A549 (cell line): Measurements from ENCODE around the gene DENND6A. TPM values are rescaled to one million over a fixed set of nuclear protein-coding genes. Genes with fewer than 3 reads are reported as not detected.

ENCODE experiments used
- ATAC-seq, 2 experiments: fragments of 200-7000 bp in 1 of 2; fragments of >200 bp in 1 of 2; cut with Nextera tagmentation in 1 of 2; cut with Tn5 transposase in 1 of 2; 3 replicates each; pipeline versions ENCODE4 v1.8.0 to v1.9.1; 2018 to 2020; ENCODE audit warnings: mild to moderate bottlenecking in 1 of 2, moderate library complexity in 1 of 2
- CTCF ChIA-PET: fragments of 300-600 bp; sonication (Branson Sonifier 250); formaldehyde crosslinking; extraction: SDS; loops from one replicate; lab custom pipeline; 2021; ENCODE audit warnings: antibody characterized with exemption, inconsistent platforms; lab: Yijun Ruan, JAX
- POLR2A ChIA-PET: fragments of 350-600 bp; formaldehyde crosslinking; extraction: SDS; loops from one replicate; lab custom pipeline; 2021; ENCODE audit warnings: antibody characterized with exemption, inconsistent platforms; lab: Yijun Ruan, JAX
- DNase-seq, 2 experiments: peaks; one replicate each; pipeline versions ENCODE4 v3.0.0 to v3.0.0-alpha.2; 2011 to 2016; ENCODE audit warnings: low read depth in 1 of 2, low spot score in 1 of 2
- FAIRE-seq: peaks from 2 replicates; lab custom pipeline; 2011; peaks lifted over from hg19 to GRCh38; lab: Jason Lieb, UNC
- H3K27ac ChIP-seq, 2 experiments: fragments of >200 bp; sonication (Bioruptor Twin); formaldehyde crosslinking; 3 replicates each; pipeline ENCODE4 v1.5.1; 2016 to 2017
- H3K4me1 ChIP-seq: fragments of >200 bp; sonication (Bioruptor Twin); formaldehyde crosslinking; 3 replicates; pipeline ENCODE4 v1.6.1; 2016
- H3K4me2 ChIP-seq: fragments of >200 bp; sonication (Bioruptor Twin); formaldehyde crosslinking; 3 replicates; pipeline ENCODE4 v1.6.1; 2016
- H3K4me3 ChIP-seq: fragments of >200 bp; sonication (Bioruptor Twin); formaldehyde crosslinking; 3 replicates; pipeline ENCODE4 v1.5.1; 2016
- H3K9me3 ChIP-seq: fragments of >200 bp; sonication (Bioruptor Twin); formaldehyde crosslinking; 3 replicates; pipeline ENCODE4 v1.6.1; 2016
- BCL3 ChIP-seq: fragments of >200 bp; sonication (Bioruptor Twin); formaldehyde crosslinking; IDR thresholded peaks from 3 replicates; pipeline ENCODE4 v1.6.1; 2016
- BHLHE40 ChIP-seq: IDR thresholded peaks from 2 replicates; pipeline ENCODE4 v1.6.1; 2012; ENCODE audit warnings: low read depth, low read length, inconsistent platforms
- CEBPB ChIP-seq, 2 experiments: fragments of >200 bp in 1 of 2; sonication (Bioruptor Twin) in 1 of 2; formaldehyde crosslinking in 1 of 2; IDR thresholded peaks; 2 replicates each; pipeline ENCODE4 v1.6.1; 2012 to 2016
- CHD2 ChIP-seq: fragments of 150-350 bp; IDR thresholded peaks from 2 replicates; pipeline ENCODE4 v1.6.1; 2014; ENCODE audit warnings: low read length; ENCODE audit not compliant: partially characterized antibody
- CHD4 ChIP-seq: fragments of 200-600 bp; sonication (generic); IDR thresholded peaks from 2 replicates; pipeline ENCODE4 v1.6.1; 2016; ENCODE audit warnings: antibody characterized with exemption, mild to moderate bottlenecking, borderline replicate concordance
- FOSB ChIP-seq: fragments of 250-450 bp; sonication (Bioruptor Pico); IDR thresholded peaks from 2 replicates; pipeline ENCODE4 v1.5.0; 2020; ENCODE audit warnings: mild to moderate bottlenecking, moderate library complexity
- FOXS1 ChIP-seq: fragments of 250-450 bp; sonication (Bioruptor Pico); IDR thresholded peaks from 2 replicates; pipeline ENCODE4 v1.5.0; 2020; ENCODE audit warnings: mild to moderate bottlenecking, moderate library complexity
- HOXB5 ChIP-seq: fragments of 250-450 bp; sonication (Bioruptor Pico); IDR thresholded peaks from 2 replicates; pipeline ENCODE4 v1.5.0; 2020; ENCODE audit warnings: mild to moderate bottlenecking, moderate library complexity
- JUN ChIP-seq, 2 experiments: fragments of >200 bp; sonication (Bioruptor Twin); formaldehyde crosslinking; IDR thresholded peaks; 2 replicates in 1 of 2; 3 replicates in 1 of 2; pipeline ENCODE4 v1.6.1; 2016 to 2017
- JUNB ChIP-seq: fragments of >200 bp; sonication (Bioruptor Twin); formaldehyde crosslinking; IDR thresholded peaks from 2 replicates; pipeline ENCODE4 v1.6.1; 2016
- KDM1A ChIP-seq: fragments of 200-600 bp; sonication (generic); IDR thresholded peaks from 2 replicates; pipeline ENCODE4 v1.6.1; 2016; ENCODE audit warnings: low read depth, mild to moderate bottlenecking
- KDM5A ChIP-seq: fragments of 200-600 bp; sonication (generic); IDR thresholded peaks from 2 replicates; pipeline ENCODE4 v1.6.1; 2016; ENCODE audit warnings: antibody characterized with exemption, mild to moderate bottlenecking
- MAZ ChIP-seq: fragments of 150-350 bp; IDR thresholded peaks from 2 replicates; pipeline ENCODE4 v1.6.1; 2014; ENCODE audit warnings: antibody characterized with exemption, low read depth, low read length, borderline replicate concordance
- PHF8 ChIP-seq: fragments of 200-600 bp; sonication (generic); IDR thresholded peaks from 2 replicates; pipeline ENCODE4 v1.6.1; 2016; ENCODE audit warnings: low read depth, mild to moderate bottlenecking, antibody characterized with exemption, moderate library complexity, borderline replicate concordance
- RAD21 ChIP-seq, 2 experiments: fragments of >200 bp in 1 of 2; sonication (Bioruptor Twin) in 1 of 2; formaldehyde crosslinking in 1 of 2; IDR thresholded peaks in 1 of 2; conservative IDR thresholded peaks in 1 of 2; 2 replicates in 1 of 2; 3 replicates in 1 of 2; pipeline ENCODE4 v1.6.1; 2012 to 2018; ENCODE audit warnings: inconsistent platforms in 1 of 2
- RNF2 ChIP-seq: fragments of 200-600 bp; sonication (generic); IDR thresholded peaks from 2 replicates; pipeline ENCODE4 v1.6.1; 2016; ENCODE audit warnings: low read depth, mild to moderate bottlenecking, antibody characterized with exemption, moderate library complexity, borderline replicate concordance
- SREBF2 ChIP-seq: fragments of 450-650 bp; IDR thresholded peaks from 2 replicates; pipeline ENCODE4 v1.6.1; 2014; ENCODE audit warnings: mild to moderate bottlenecking, moderate library complexity
- TFCP2L1 ChIP-seq: fragments of 250-450 bp; sonication (Bioruptor Pico); IDR thresholded peaks from 2 replicates; pipeline ENCODE4 v1.5.0; 2021; ENCODE audit warnings: mild to moderate bottlenecking
- ZC3H11A ChIP-seq: fragments of 450-650 bp; IDR thresholded peaks from 2 replicates; pipeline ENCODE4 v1.6.1; 2014; ENCODE audit warnings: antibody characterized with exemption, mild to moderate bottlenecking
- WGBS: methylation state at CpG from one replicate; pipeline ENCODE4 v1.1.6; 2017; ENCODE audit errors: missing lambda C conversion rate; 5-methylcytosine and 5-hydroxymethylcytosine counted together
- polyA plus RNA-seq, 4 experiments: library from polyadenylated mRNA; depleted of rRNA in 3 of 4; stranded (reverse); fragments of >200 nt; fragmentation: RNase III in 1 of 4; extraction: RNeasy Plus Mini Kit Qiagen cat#74134 plus additional on column Dnase treatment in 1 of 4; gene quantifications; 2 replicates in 3 of 4; 3 replicates in 1 of 4; pipeline ENCODE4 v1.2.3, GENCODE V29; 2011 to 2017
- TF ChIP-seq, protein P1 (sequence below): fragments of 200-600 bp; sonication (generic); IDR thresholded peaks from 2 replicates; pipeline ENCODE4 v1.6.1; 2016; ENCODE audit warnings: antibody characterized with exemption, mild to moderate bottlenecking, moderate library complexity
- TF ChIP-seq, protein P2 (sequence below): IDR thresholded peaks from 2 replicates; pipeline ENCODE4 v1.6.1; 2012; ENCODE audit warnings: low read depth, borderline replicate concordance

The DENND6A gene
- polyA plus RNA-seq, 2 of the 4 experiments (the other 2 are of a cell fraction), result 5.4 to 18.1 TPM

DNA sequence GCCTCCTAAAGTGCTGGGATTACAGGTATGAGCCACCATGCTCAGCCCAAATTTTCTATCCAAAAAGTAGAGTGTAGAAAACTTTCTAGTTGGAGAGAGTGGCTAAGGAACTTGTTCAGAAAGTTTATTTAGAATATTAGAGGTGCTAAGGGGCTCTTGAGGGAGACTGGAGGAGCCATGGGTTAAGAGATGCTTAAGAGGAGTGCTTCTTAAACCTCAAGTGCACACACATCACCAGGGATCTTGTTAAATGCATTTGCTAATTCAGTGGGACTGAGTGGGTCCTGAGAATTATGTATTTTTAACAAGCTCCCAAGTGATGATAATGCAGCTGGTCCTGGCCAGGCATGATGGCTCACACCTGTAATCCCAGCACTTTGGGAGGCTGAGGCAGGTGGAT, 33.5 kb upstream of the DENND6A start:
- ChIA-PET POLR2A (no interaction called here), CTCF (no interaction called here)
- Histone ChIP-seq H3K4me2 (no peak overlapping the region), H3K4me3 (no peak overlapping the region), H3K27ac (no peak overlapping the region), H3K4me1 (no peaks in the 10 kb centered on the region), H3K9me3 (no peaks in the 10 kb centered on the region)
- no peak for ATAC-seq
- no peak for TF ChIP-seq KDM5A
- TF ChIP-seq KDM1A, result no peak
- TF ChIP-seq RAD21 (conservative IDR thresholded peaks at IDR 0.05 in 1 of 2, IDR thresholded peaks at IDR 0.05 in 1 of 2), result no peak
- no peak for TF ChIP-seq RNF2
- FAIRE-seq, result no peak
- no peak for DNase-seq

DNA sequence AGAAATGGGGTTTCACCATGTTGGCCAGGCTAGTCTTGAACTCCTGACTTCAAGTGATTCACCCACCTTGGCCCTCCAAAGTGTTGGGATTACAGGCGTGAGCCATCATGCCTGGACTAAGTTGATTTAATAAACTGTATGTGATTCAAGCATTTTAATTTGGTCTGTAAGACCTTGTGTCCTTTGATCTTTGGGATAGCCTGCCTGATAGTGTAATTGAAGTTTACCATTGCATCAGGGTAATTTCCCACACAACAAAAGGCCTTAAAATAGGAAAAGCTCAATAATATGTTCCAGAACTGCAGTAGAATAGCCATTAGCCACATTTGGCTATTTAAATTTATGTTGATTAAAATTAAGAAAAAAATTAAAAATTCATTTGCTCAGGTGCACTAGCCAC, 25.2 kb upstream of the DENND6A start:
- no peak for TF ChIP-seq PHF8
- FAIRE-seq (no peak), DNase-seq (no peak), ATAC-seq (no peak)
- H3K4me1 ChIP-seq, result 0 out of 3 replicates have a peak, but pooled peaks cover 3% of the 10 kb centered on the region
- no peaks in the 10 kb centered on the region for H3K9me3 ChIP-seq
- H3K4me2 ChIP-seq, result no peak overlapping the region
- no peak overlapping the region for H3K27ac ChIP-seq
- no peak overlapping the region for H3K4me3 ChIP-seq
- ChIA-PET POLR2A (no interaction called here), CTCF (no interaction called here)
- WGBS, result 88% methylated on average over 1 of the region's 1 CpG

DNA sequence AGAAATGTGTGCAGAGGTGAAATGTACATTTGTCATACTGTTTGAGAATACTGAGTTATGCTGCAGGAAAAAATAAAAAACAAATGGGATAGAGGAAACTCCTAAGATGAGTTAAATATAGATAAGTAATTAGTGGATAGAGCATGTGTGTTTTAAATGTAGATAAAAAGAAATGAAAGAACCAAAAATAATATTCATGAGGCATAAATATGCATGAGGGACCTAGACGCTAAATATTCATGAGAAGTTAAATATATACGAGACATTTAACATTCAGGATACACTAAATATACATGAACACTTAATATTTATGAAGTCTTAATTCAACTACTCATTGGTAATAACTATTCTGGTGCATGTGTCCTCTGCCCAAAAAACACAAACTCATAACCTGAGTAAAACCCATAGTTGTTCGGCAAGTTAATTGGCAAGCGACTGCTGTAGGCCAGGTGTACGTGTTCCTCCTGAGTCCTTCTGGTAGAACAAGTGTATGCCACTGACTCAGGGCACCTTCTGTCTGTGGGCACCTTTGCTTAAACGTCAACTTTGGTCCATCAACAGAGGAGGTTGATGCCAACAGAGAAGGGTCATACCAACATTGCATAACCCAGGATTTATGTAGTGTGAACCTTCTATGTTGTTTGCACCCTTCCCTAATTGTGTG, 24.5 kb upstream of the DENND6A start:
- H3K4me2 ChIP-seq, result no peak overlapping the region
- CTCF ChIA-PET, result no interaction called here
- DNase-seq (no peak), FAIRE-seq (no peak), ATAC-seq (no peak)
- H3K9me3 ChIP-seq, result no peaks in the 10 kb centered on the region
- POLR2A ChIA-PET, result no interaction called here
- 0 out of 3 replicates have a peak, but pooled peaks cover 3% of the 10 kb centered on the region for H3K4me1 ChIP-seq
- no peak overlapping the region for H3K27ac ChIP-seq
- no peak for TF ChIP-seq KDM5A
- TF ChIP-seq BHLHE40, result no peak
- no peak for TF ChIP-seq JUN (IDR thresholded peaks at IDR 0.05)
- TF ChIP-seq, protein P1, sequence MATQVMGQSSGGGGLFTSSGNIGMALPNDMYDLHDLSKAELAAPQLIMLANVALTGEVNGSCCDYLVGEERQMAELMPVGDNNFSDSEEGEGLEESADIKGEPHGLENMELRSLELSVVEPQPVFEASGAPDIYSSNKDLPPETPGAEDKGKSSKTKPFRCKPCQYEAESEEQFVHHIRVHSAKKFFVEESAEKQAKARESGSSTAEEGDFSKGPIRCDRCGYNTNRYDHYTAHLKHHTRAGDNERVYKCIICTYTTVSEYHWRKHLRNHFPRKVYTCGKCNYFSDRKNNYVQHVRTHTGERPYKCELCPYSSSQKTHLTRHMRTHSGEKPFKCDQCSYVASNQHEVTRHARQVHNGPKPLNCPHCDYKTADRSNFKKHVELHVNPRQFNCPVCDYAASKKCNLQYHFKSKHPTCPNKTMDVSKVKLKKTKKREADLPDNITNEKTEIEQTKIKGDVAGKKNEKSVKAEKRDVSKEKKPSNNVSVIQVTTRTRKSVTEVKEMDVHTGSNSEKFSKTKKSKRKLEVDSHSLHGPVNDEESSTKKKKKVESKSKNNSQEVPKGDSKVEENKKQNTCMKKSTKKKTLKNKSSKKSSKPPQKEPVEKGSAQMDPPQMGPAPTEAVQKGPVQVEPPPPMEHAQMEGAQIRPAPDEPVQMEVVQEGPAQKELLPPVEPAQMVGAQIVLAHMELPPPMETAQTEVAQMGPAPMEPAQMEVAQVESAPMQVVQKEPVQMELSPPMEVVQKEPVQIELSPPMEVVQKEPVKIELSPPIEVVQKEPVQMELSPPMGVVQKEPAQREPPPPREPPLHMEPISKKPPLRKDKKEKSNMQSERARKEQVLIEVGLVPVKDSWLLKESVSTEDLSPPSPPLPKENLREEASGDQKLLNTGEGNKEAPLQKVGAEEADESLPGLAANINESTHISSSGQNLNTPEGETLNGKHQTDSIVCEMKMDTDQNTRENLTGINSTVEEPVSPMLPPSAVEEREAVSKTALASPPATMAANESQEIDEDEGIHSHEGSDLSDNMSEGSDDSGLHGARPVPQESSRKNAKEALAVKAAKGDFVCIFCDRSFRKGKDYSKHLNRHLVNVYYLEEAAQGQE, result no peak
- TF ChIP-seq JUNB, result no peak
- no peak for TF ChIP-seq MAZ
- TF ChIP-seq HOXB5 (CRISPR knock-in tag), result no peak
- no peak for TF ChIP-seq FOXS1 (CRISPR knock-in tag)
- no peak for TF ChIP-seq SREBF2
- TF ChIP-seq CEBPB (IDR thresholded peaks at IDR 0.05), result no peak
- TF ChIP-seq TFCP2L1 (CRISPR knock-in tag), result no peak
- no peak overlapping the region for H3K4me3 ChIP-seq
- 93% methylated on average over 6 of the region's 6 CpGs for WGBS

DNA sequence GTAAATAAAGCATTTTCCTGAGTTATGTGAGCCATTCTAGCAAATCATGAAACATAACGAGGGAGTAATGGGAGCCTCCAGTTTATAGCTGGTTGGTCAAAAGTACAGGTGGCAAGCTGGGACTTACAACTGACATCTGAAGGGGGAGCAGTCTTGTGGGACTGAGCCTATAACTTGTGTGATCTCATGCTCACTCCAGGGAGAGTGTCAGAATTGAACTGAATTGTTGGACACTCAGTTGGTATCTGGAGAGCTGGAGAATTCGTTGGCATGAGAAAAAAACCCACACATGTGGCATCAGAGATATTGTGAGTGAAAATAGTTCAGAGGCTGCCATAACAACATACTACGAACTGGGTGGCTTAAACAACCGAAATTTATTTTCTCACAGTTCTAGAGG, 22.8 kb upstream of the DENND6A start:
- ChIA-PET CTCF (interaction anchor here (0.6 kb wide), 2 partner anchors 323 to 778 kb away, joined by 4 read pairs; no protein-coding TSS in a partner anchor), POLR2A (no interaction called here)
- Histone ChIP-seq H3K4me2 (no peak overlapping the region), H3K27ac (no peak overlapping the region), H3K9me3 (no peaks in the 10 kb centered on the region), H3K4me3 (no peak overlapping the region), H3K4me1 (0 out of 3 replicates have a peak, but pooled peaks cover 3% of the 10 kb centered on the region)
- WGBS, result 71% methylated on average over 4 of the region's 4 CpGs
- ATAC-seq, result no peak
- FAIRE-seq, result no peak
- DNase-seq, result no peak
- TF ChIP-seq BHLHE40 (no peak), JUN (IDR thresholded peaks at IDR 0.05) (no peak), RNF2 (no peak), ZC3H11A (no peak), CHD2 (no peak), BCL3 (no peak), CHD4 (no peak), FOSB (CRISPR knock-in tag) (no peak)
- TF ChIP-seq, protein P2, sequence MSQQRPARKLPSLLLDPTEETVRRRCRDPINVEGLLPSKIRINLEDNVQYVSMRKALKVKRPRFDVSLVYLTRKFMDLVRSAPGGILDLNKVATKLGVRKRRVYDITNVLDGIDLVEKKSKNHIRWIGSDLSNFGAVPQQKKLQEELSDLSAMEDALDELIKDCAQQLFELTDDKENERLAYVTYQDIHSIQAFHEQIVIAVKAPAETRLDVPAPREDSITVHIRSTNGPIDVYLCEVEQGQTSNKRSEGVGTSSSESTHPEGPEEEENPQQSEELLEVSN, result no peak
- TF ChIP-seq, protein P1, result no peak
